ENCODE results near the gene MYBPC1.

DNA sequence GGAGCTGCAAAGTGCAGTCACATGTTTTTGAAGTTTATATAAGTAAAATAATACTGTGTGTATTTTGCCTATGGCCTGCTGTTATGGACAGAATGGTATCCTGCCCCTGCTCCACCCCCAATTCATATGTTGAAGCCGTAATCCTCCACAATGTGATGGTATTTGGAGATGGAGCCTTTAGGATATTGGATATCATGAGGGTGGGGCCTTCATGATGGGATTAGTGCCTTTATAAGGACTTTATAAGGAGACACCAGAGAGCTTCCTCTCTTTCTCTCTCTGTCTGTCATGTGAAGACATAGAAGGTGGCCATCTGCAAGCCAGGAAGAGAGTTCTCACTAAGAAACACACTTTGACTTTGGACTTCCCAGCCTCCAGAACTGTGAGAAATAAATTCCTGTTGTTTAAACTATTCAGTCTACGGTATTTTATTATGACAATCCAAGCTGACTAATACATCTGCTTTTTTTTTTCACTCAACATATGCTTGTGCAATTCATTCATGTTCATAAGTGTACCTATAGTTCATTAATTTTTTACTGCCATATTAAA lies 99.6 kb downstream of the MYBPC1 start:
- TF ChIP-seq CTCF (conservative IDR thresholded peaks at IDR 0.05 in 1 of 2, IDR thresholded peaks at IDR 0.05 in 1 of 2; ENCODE audit: extremely low read depth in 1 of 2, insufficient read depth in 1 of 2, low read depth in 1 of 2, low read length in 2 of 2) (no peak), EZH2 (IDR thresholded peaks at IDR 0.05; ENCODE audit: borderline replicate concordance, low read length) (no peak)
